NCI-H1694 (cell line): ENCODE data around the gene RBM44.
"Not testable (repeated sequence)": the region's sequence is repeated elsewhere in the genome, so short reads cannot be mapped to it uniquely, and the experiment has no call there.

Experiments
- DNase-seq: peaks from one replicate; lab custom pipeline; 2025; lab: John Stamatoyannopoulos, UW

RBM44 gene

DNA sequence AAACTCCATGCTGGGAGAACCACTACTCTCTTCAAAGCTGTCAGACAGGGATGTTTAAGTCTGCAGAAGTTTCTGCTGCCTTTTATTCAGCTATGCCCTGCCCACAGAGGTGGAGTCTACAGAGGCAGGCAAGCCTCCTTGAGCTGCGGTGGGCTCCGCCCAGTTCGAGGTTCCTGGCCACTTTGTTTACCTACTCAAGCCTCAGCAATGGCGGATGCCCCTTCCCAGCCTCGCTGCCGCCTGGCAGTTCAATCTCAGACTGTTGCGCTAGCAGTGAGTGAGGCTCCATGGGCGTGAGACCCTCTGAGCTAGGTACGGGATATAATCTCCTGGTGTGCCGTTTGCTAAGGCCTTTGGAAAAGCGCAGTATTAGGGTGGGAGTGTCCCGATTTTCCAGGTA lies 50.4 kb downstream of the RBM44 start:
- DNase-seq: not testable (repeated sequence)

GRCh38 chr2:237854295-237854694 lies 55.7 kb downstream of the RBM44 start:
- no peak for DNase-seq

GRCh38 chr2:237857791-237858190 lies 59.2 kb downstream of the RBM44 start:
- no peak for DNase-seq

DNA sequence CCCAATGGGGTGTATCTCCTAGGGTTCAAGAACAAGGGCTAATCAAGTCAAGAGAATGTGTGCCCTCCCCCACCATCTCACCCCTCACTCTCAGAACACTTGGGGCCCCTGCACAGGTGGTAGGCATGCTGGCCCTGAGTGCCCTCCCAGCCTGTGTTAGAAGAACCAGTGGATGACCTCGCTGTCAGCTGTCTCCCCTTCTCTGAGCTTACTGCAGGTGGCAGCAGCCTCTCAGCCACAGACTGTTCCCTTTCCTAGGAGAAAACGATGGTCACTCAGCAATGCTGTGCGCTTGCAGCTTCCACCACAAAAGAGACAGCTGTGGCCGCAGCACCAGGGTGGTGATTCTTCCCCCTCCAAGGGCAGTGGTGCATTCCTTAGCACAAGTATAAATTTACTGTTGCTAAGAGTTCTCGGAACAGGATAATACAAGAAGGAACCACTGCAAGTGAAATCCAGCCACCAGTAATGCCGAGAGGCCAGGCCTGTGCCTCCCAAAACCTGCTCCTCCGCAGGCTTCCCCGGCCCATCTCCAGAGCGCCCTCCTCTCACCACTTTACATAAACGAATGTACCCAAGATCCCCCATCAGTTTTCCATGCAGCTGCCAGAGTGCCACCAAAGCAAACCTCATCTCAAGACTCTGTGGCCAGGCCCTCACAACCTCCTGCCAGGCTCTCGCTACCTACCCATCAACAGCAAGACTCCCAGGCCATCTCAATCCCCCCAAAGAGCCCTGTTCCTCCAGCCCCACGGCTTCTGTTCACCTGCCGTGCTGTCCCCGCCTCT lies 59.9 kb downstream of the RBM44 start:
- DNase-seq: peak; percentile 71

- no peak for DNase-seq
Observed at GRCh38 chr2:237859082-237859433, 60.5 kb downstream of the RBM44 start.

DNA sequence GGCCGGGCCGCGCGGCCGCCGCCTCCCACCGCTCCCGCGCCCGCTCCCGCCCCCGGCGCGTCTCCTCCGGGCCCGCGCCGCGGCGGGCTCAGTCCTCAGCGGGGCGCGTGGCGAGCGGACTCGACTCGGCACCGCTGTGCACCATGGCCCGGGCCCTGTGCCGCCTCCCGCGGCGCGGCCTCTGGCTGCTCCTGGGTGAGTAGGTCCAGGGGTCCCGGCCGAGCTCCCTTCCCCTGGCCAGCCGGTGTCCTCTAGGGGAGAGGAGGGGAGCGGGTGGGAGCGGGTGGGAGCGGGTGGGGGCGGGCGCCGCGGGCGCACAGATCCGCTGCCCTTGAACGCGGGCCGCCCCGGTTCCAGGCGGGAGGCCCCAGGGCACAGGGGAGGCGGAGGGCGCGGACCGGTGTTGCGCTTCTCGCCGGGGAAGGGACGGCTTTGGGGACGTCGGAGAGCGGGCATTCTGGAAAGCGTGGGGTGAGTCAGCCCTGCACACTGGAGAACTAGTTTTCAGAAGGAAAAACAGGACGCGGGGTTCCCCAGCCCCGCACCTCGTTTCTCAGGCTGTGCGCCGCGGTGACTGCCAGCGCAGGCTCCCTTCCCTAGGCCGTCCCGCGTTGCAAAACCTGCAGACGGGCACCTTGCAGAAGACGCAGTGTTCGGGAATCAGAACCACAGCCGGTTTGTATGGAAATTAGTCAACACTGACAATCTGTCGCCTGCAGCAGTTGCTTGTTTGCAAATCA lies 61.1 kb downstream of the RBM44 start, which contains the start of gene RAMP1:
Gene RAMP1, plus strand, starts transcription at position 91 of the 740 bp plus-strand sequence. Its CDS starts 53 bp downstream, at position 144.
- DNase-seq: peak; percentile 43

GRCh38 chr2:237860273-237860935 lies 61.8 kb downstream of the RBM44 start:
- no peak for DNase-seq

GRCh38 chr2:237861875-237862527 lies 63.4 kb downstream of the RBM44 start:
- DNase-seq: no peak

- no peak for DNase-seq
Observed at GRCh38 chr2:237862528-237862895, 63.9 kb downstream of the RBM44 start.

- no peak for DNase-seq
Observed at GRCh38 chr2:237863102-237863511, 64.5 kb downstream of the RBM44 start.

DNA sequence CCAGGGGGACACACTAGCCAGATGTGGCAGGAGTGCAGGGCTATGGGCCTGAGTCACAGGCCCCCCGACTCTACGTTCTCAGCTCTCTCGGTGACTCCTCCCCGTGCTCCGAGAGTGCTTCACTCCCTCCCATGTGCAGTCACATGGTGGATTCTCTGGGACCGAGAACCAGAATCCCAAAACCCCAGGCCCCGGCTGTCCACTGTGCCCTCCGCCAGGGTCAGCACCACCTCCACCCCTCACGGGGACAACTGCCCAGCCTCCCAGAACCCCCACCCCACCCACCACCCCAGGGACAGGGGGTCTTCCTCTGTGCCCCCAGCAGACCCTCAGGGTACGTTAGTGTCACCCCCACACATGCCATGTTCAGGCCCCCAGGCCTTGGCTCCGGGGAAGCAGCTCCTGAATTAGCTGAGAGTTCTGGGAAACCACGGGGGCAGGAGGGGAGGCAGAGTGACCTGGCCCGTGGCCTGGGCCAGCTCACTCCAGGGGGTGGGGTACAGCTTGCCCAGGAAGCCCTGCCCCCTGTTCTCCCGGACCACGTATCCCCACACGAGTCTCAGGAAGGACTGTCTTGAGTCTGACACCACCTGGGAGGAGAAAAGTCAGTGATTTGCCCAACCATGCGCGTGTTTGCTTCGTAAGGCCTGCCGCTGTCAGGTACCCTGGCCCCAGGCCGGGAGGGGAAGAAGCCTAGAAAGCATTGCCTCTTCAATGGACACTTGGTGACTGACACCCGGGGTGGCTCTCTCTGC lies 65.3 kb downstream of the RBM44 start:
- DNase-seq: no peak

DNA sequence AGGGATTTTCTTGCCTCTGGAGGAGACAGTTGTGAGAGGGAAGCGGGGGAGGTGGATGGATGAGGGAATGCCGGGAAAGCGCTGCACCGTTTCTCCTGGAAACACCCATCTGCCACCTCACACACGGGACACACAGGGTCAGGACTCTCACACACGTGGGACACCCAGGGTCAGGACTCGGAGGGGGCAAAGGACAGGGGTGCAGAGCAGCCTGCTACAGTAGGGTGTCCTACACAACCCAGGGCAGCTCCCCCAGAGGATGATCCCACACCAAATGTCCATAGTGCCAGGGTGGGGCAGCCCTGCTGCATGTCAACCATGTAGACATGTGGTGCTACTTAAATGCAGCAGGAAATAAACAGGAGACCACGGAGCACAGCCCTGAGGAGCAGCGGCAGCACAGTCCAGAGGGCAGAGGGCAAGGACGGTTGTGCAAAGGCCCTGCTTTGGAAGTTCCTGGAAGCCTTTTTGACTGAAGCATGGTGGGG lies 65.9 kb downstream of the RBM44 start:
- DNase-seq: no peak

DNA sequence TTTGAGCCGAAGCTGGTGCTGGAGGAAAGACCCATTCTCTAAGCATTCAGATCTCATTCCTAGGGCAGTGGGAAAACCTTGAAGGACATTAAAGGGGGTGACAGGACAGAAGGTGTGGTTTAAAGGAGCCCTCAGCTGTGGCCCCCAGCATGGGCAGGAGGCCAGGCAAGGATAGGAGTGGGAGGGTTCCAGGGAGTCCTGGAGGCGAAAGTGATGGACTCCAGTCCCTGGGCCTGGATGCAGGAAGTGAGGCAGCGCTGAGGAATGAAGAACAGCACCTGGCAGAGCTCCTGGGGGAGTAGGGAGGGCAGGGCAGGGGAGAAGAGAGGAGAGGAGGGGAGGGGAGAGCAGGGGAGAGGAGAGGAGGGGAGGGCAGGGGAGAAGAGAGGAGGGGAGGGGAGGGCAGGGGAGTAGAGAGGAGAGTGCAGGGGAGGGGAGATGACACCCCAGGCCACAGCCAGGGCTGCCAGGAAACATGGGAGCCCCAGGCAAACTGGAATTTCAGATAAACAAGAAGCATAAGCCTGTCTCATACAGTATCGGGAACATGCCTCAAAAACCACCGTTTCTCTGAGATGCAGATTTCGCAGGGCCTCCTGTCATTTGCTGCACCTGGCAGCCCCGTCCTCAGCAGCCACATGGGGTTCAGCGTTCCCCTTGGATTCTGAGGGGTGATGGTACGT lies 66.5 kb downstream of the RBM44 start:
- no peak for DNase-seq

- DNase-seq: peak; percentile 8
Observed at GRCh38 chr2:237865623-237866041, 67.1 kb downstream of the RBM44 start.

GRCh38 chr2:237866101-237866621 lies 67.6 kb downstream of the RBM44 start:
- no peak for DNase-seq

GRCh38 chr2:237867465-237867864 lies 68.9 kb downstream of the RBM44 start:
- DNase-seq: no peak

DNA sequence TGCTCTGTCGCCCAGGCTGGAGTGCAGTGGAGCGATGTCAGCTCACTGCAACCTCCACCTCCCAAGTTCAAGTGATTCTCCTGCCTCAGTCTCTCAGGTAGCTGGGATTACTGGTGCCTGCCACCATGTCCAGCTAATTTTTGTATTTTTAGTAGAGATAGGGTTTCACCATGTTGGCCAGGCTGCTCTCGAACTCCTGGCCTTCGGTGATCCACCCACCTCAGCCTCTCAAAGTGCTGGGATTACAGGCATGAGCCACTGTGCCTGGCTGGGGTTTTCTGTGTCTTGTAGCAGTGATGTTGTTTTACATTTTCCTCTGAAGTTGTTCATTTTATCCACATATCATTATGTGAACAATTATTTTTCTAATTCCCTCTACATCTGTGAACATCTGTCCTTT lies 69.5 kb downstream of the RBM44 start:
- DNase-seq: not testable (repeated sequence)

DNA sequence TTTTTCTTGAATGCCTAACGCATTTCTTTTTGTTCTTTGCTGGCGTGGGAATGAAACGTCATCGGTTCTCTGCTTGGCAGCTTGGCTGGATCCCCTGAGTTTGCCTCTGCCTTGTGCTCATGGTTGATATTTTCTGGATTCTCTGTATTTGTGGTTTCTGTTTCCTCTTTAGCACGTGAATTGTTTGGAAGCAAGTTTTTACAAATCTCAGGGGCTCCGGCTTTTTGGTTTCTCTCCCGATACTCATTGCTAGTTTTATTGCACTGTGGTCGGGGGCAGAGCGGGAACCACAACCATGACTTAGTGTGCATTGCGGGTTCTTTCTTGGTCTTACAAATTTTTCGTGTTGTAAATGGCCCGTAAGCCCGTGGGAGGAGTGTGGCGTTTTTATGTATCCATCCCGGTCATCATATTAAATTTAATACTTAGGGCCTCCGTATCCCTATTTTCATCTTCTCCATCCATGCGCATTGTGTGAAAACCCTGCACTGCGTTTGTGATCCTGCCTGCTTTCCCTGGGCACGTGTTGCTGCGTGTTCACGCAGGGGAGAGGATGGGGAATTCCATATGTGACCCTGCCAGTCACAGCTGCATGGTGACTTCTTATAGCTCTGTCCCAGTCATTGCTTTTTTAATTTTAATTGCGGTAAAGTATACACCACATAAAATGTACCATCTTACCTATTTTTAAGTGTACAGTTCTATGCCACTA lies 70.2 kb downstream of the RBM44 start:
- DNase-seq: no peak

- no peak for DNase-seq
Observed at GRCh38 chr2:237869343-237870102, 70.9 kb downstream of the RBM44 start.
